HUES64 (cell line): ENCODE data around the gene IQCM. TPM values are rescaled to one million over a fixed set of nuclear protein-coding genes. Genes with fewer than 3 reads are reported as not detected.

ENCODE experiments used
- H3K27ac ChIP-seq: 2 replicates; pipeline ENCODE4 v1.7.0; 2013; ENCODE audit warnings: low read depth, low read length, inconsistent platforms
- H3K27me3 ChIP-seq: 2 replicates; pipeline ENCODE4 v1.6.1; 2013; ENCODE audit warnings: mild to moderate bottlenecking, low read length; ENCODE audit not compliant: insufficient read depth
- H3K36me3 ChIP-seq: 2 replicates; pipeline ENCODE4 v1.6.1; 2013; ENCODE audit warnings: mild to moderate bottlenecking, low read length; ENCODE audit not compliant: insufficient read depth
- H3K4me1 ChIP-seq: 2 replicates; pipeline ENCODE4 v1.6.1; 2013; ENCODE audit warnings: mild to moderate bottlenecking, low read length, moderate library complexity; ENCODE audit not compliant: insufficient read depth
- H3K4me3 ChIP-seq: 2 replicates; pipeline ENCODE4 v1.5.1; 2013; ENCODE audit warnings: mild to moderate bottlenecking, low read length, moderate library complexity
- H3K9ac ChIP-seq: 2 replicates; pipeline ENCODE4 v1.6.1; 2013; ENCODE audit warnings: mild to moderate bottlenecking, low read depth, low read length
- H3K9me3 ChIP-seq: 2 replicates; pipeline ENCODE4 v1.6.1; 2013; ENCODE audit warnings: low read depth, low read length; ENCODE audit not compliant: insufficient read depth
- WGBS: fragments of 150-250, 120-280 bp; methylation state at CpG from one replicate; pipeline ENCODE4 v1.1.7; 2013; ENCODE audit warnings: missing lambda C conversion rate; 5-methylcytosine and 5-hydroxymethylcytosine counted together
- polyA plus RNA-seq, 2 experiments: library from polyadenylated mRNA; stranded (reverse); fragments of 50-300 nt; gene quantifications; one replicate each; pipeline ENCODE4 v1.2.3, GENCODE V29; 2013

IQCM gene, protein sequence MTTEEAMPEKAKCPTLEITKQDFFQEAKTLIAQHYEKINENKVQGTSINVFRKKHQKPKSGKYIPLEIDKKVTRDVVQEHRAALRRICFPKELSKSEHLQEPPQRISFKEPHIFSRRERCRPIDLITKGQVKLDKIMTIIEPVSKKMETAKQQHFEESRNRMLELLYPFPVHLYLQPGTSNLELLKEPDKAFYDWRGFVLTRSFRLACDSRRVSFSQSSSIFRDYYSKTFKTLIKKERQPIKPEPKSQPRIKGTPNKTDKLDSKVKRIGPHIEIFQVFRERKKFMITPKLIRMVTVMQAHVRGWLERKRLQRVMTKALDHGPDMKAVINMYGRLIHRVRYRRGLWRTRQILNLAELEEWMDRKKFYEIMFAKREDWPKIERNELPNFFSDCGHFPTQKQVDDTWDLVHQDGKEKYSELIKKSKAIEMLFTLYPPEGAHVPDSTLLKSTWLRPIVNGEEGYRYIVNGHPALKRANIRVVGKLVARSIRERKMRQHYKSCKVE
- polyA plus RNA-seq (2013, experiment 1 of 2), result not detected
- polyA plus RNA-seq (2013, experiment 2 of 2), result not detected

- Histone ChIP-seq H3K4me1 (no peaks in the 10 kb centered on the region), H3K36me3 (no peaks in the 10 kb centered on the region), H3K27me3 (no peaks in the 10 kb centered on the region), H3K9ac (no peak within 1 kb of the TSS), H3K4me3 (no peak within 1 kb of the TSS), H3K9me3 (no peaks in the 10 kb centered on the region), H3K27ac (no peak within 1 kb of the TSS)
- WGBS, result 80% methylated on average over 1 of the region's 1 CpG
These were observed at the start of gene IQCM for GRCh38 chr4:149815743-149816142. Gene IQCM (minus strand): TSS chr4:149815843. CDS start chr4:149742691, 73,152 bp downstream.

DNA sequence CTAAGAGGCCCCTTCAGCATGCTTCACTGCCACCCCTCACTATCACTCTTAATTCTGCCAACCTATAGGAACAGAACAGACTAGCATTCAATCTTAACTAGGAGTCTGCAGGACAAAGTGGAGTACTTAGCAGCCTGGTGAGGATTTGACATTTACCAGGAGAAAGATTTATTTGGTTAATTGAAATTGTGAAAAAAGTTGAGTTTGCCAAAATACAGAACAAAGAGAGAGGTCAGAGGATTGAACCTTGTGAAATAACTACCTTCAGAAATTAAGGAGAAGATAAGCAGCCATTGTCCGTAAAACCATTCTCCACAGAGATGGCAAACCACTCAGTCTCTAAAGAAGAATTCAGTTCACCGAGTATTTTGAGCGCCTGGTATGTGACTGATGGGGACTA, 41.8 kb upstream of the IQCM start:
- Histone ChIP-seq H3K36me3 (no peaks in the 10 kb centered on the region), H3K4me3 (no peak overlapping the region), H3K27ac (no peak overlapping the region), H3K27me3 (no peaks in the 10 kb centered on the region), H3K4me1 (no peaks in the 10 kb centered on the region), H3K9me3 (no peaks in the 10 kb centered on the region), H3K9ac (no peak overlapping the region)
- 96% methylated on average over 3 of the region's 3 CpGs for WGBS

DNA sequence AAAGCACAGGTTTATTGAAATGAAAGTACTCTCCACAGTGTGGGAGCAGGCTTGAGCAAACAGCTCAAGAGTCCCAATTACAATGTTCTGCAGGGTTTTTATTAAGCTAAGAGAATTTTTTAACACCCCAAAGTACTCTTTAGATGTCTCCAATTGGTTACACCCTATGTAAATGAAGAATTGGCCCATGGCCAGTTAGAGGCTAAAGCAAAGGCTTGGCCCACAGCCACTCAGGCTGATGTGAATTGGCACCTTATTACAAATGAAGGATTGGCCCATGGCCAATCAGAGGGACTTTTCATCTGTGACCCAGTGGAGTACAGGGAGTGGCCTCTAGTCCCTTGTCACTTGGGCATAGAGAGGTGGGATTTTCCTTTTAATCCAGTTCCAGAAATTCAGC, 30.1 kb upstream of the IQCM start:
- Histone ChIP-seq H3K4me3 (no peak overlapping the region), H3K27ac (no peak overlapping the region), H3K36me3 (no peaks in the 10 kb centered on the region), H3K9me3 (no peaks in the 10 kb centered on the region), H3K27me3 (no peaks in the 10 kb centered on the region), H3K9ac (no peak overlapping the region), H3K4me1 (no peaks in the 10 kb centered on the region)

- H3K4me1 ChIP-seq, result no peaks in the 10 kb centered on the region
- WGBS, result 86% methylated on average over 1 of the region's 1 CpG
- H3K9me3 ChIP-seq, result no peaks in the 10 kb centered on the region
- no peak overlapping the region for H3K27ac ChIP-seq
- no peaks in the 10 kb centered on the region for H3K36me3 ChIP-seq
- no peaks in the 10 kb centered on the region for H3K27me3 ChIP-seq
- no peak overlapping the region for H3K9ac ChIP-seq
- no peak overlapping the region for H3K4me3 ChIP-seq
These were observed 26.0 kb upstream of the IQCM start for GRCh38 chr4:149841686-149842085.

DNA sequence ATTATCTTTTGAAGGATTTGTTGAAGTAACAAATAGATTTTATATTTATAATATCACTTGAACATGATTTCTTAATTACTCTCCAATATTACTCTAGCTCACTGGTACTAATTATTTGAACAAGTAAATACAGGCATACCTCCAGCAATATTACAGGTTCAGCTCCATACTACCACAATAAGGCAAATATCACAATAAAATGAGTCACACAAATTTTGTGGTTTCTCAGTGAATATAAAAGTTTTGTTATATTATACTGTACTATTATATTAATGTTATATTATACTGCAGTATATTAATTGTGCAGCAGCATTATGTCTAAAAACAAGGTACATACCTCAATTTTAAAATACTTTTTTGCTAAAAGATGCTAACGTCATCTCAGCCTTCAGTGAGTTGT, 22.4 kb upstream of the IQCM start:
- H3K36me3 ChIP-seq, result no peaks in the 10 kb centered on the region
- H3K27me3 ChIP-seq, result no peaks in the 10 kb centered on the region
- no peak overlapping the region for H3K4me3 ChIP-seq
- 90% methylated on average over 1 of the region's 1 CpG for WGBS
- no peak overlapping the region for H3K9ac ChIP-seq
- no peaks in the 10 kb centered on the region for H3K4me1 ChIP-seq
- no peaks in the 10 kb centered on the region for H3K9me3 ChIP-seq
- H3K27ac ChIP-seq, result no peak overlapping the region

GRCh38 chr4:149836546-149836945, 20.9 kb upstream of the IQCM start:
- H3K36me3 ChIP-seq, result no peaks in the 10 kb centered on the region
- H3K4me3 ChIP-seq, result no peak overlapping the region
- no peak overlapping the region for H3K27ac ChIP-seq
- no peaks in the 10 kb centered on the region for H3K9me3 ChIP-seq
- no peaks in the 10 kb centered on the region for H3K4me1 ChIP-seq
- H3K27me3 ChIP-seq, result no peaks in the 10 kb centered on the region
- WGBS, result 99% methylated on average over 3 of the region's 3 CpGs
- no peak overlapping the region for H3K9ac ChIP-seq

DNA sequence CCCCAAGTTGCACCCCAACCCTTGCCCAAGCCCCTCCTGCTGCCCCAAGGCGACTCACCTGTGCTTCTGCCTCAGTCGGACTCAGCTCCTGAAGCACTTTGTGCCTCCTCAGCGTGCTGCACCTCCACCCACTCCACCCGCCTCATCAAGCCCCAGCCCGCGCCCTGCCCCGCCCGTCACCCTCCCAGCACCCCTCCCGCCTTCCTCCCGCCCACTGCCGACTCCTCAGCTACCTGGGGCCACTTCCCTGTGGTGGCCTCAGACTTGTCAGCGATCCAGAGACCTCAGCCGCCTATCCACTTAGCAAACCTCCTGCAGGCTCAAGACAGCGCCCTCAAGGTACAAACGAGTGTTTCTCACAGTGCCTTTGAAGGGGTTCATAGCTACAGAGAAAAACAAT, 19.6 kb upstream of the IQCM start:
- no peak overlapping the region for H3K27ac ChIP-seq
- H3K4me3 ChIP-seq, result no peak overlapping the region
- no peaks in the 10 kb centered on the region for H3K27me3 ChIP-seq
- no peaks in the 10 kb centered on the region for H3K4me1 ChIP-seq
- 94% methylated on average over 15 of the region's 15 CpGs for WGBS
- H3K36me3 ChIP-seq, result no peaks in the 10 kb centered on the region
- no peaks in the 10 kb centered on the region for H3K9me3 ChIP-seq
- no peak overlapping the region for H3K9ac ChIP-seq

GRCh38 chr4:149831656-149832208, 16.1 kb upstream of the IQCM start:
- no peaks in the 10 kb centered on the region for H3K36me3 ChIP-seq
- H3K9me3 ChIP-seq, result no peaks in the 10 kb centered on the region
- H3K4me1 ChIP-seq, result no peaks in the 10 kb centered on the region
- H3K4me3 ChIP-seq, result no peak overlapping the region
- no peak overlapping the region for H3K9ac ChIP-seq
- no peak overlapping the region for H3K27ac ChIP-seq
- H3K27me3 ChIP-seq, result no peaks in the 10 kb centered on the region

GRCh38 chr4:149830823-149831222, 15.2 kb upstream of the IQCM start:
- Histone ChIP-seq H3K4me1 (no peaks in the 10 kb centered on the region), H3K9me3 (no peaks in the 10 kb centered on the region), H3K9ac (no peak overlapping the region), H3K27ac (no peak overlapping the region), H3K27me3 (no peaks in the 10 kb centered on the region), H3K36me3 (no peaks in the 10 kb centered on the region), H3K4me3 (no peak overlapping the region)
- WGBS, result 97% methylated on average over 2 of the region's 3 CpGs

GRCh38 chr4:149825336-149825735, 9.7 kb upstream of the IQCM start:
- no peak overlapping the region for H3K9ac ChIP-seq
- no peak overlapping the region for H3K4me3 ChIP-seq
- H3K27me3 ChIP-seq, result no peaks in the 10 kb centered on the region
- no peaks in the 10 kb centered on the region for H3K4me1 ChIP-seq
- H3K36me3 ChIP-seq, result no peaks in the 10 kb centered on the region
- WGBS, result 92% methylated on average over 2 of the region's 2 CpGs
- H3K27ac ChIP-seq, result no peak overlapping the region
- no peaks in the 10 kb centered on the region for H3K9me3 ChIP-seq

- Histone ChIP-seq H3K27ac (no peak overlapping the region), H3K27me3 (no peaks in the 10 kb centered on the region), H3K4me3 (no peak overlapping the region), H3K9me3 (no peaks in the 10 kb centered on the region), H3K4me1 (no peaks in the 10 kb centered on the region), H3K36me3 (no peaks in the 10 kb centered on the region), H3K9ac (no peak overlapping the region)
- 97% methylated on average over 3 of the region's 4 CpGs for WGBS
These were observed 8.2 kb upstream of the IQCM start for GRCh38 chr4:149823769-149824221.
